HL-60 (cell line): Measurements from ENCODE around the gene GPR137.

ENCODE experiments used
- DNase-seq, 2 experiments: peaks; one replicate each; pipeline ENCODE4 v3.0.0-alpha.2; 2010 to 2020; ENCODE audit warnings: low read depth in 1 of 2, low spot score in 1 of 2
- H3K27ac ChIP-seq: fragments of 250-450 bp; sonication (Bioruptor Pico); replicated peaks from 2 replicates; pipeline ENCODE4 v1.5.1; 2020; ENCODE audit warnings: mild to moderate bottlenecking, moderate library complexity
- H3K27me3 ChIP-seq: fragments of 250-450 bp; sonication (Bioruptor Pico); 2 replicates; pipeline ENCODE4 v1.5.1; 2021; ENCODE audit warnings: mild to moderate bottlenecking, moderate library complexity; ENCODE audit not compliant: insufficient read depth, poor library complexity, severe bottlenecking
- H3K4me3 ChIP-seq: replicated peaks from 2 replicates; pipeline ENCODE4 v1.5.1; 2011; ENCODE audit warnings: mild to moderate bottlenecking, control low read depth, low read length; ENCODE audit not compliant: insufficient read depth
- CTCF ChIP-seq: IDR thresholded peaks from one replicate; pipeline ENCODE4 v1.5.1; 2011; ENCODE audit warnings: low read length, control low read depth, inconsistent platforms; ENCODE audit not compliant: insufficient read depth
- GABPA ChIP-seq: IDR thresholded peaks from 2 replicates; pipeline ENCODE4 v1.6.1; 2012; ENCODE audit warnings: low read depth
- POLR2AphosphoS5 ChIP-seq: IDR thresholded peaks from 2 replicates; pipeline ENCODE4 v1.6.1; 2012; ENCODE audit warnings: low read depth
- SPI1 ChIP-seq: IDR thresholded peaks from 2 replicates; pipeline ENCODE4 v1.6.1; 2012; ENCODE audit warnings: low read depth, mild to moderate bottlenecking, borderline replicate concordance
- TF ChIP-seq, protein P1 (sequence below): IDR thresholded peaks from 2 replicates; pipeline ENCODE4 v1.6.1; 2012; ENCODE audit warnings: low read depth; ENCODE audit not compliant: insufficient replicate concordance

The GPR137 gene

DNA sequence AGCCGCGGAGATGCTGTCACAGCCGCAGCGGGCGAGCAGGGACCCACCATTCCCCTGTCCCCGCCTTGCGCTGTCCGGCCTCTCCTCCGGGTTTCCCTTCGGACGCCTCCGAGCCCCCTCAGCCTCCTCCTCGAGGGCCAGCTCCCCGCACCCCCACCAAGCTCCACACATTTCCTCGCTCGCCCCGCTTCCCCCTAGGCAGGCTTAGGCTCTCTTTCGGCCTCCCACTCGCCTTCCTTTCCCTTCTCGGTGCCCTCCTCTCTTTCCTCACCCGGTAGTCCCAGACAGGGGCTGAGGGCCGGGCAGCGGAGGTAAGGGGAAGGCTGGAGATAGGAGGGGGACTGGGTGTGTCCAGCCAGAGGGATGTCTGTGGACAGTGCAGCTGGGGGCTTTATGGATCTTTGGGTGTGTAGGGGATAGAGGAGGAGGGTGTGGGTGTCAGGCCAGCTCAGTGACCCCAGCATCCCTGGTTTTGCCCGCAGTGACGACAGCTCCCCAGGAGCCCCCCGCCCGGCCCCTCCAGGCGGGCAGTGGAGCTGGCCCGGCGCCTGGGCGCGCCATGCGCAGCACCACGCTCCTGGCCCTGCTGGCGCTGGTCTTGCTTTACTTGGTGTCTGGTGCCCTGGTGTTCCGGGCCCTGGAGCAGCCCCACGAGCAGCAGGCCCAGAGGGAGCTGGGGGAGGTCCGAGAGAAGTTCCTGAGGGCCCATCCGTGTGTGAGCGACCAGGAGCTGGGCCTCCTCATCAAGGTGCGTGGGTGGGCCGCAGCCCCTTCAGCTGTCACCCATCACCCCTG is 7.0 kb downstream of the GPR137 start:
- no peak for DNase-seq
- H3K27me3 ChIP-seq, result peaks cover 61% of the 10 kb centered on the region
- no peak overlapping the region for H3K27ac ChIP-seq
- H3K4me3 ChIP-seq, result no peak overlapping the region
- TF ChIP-seq, protein P1, sequence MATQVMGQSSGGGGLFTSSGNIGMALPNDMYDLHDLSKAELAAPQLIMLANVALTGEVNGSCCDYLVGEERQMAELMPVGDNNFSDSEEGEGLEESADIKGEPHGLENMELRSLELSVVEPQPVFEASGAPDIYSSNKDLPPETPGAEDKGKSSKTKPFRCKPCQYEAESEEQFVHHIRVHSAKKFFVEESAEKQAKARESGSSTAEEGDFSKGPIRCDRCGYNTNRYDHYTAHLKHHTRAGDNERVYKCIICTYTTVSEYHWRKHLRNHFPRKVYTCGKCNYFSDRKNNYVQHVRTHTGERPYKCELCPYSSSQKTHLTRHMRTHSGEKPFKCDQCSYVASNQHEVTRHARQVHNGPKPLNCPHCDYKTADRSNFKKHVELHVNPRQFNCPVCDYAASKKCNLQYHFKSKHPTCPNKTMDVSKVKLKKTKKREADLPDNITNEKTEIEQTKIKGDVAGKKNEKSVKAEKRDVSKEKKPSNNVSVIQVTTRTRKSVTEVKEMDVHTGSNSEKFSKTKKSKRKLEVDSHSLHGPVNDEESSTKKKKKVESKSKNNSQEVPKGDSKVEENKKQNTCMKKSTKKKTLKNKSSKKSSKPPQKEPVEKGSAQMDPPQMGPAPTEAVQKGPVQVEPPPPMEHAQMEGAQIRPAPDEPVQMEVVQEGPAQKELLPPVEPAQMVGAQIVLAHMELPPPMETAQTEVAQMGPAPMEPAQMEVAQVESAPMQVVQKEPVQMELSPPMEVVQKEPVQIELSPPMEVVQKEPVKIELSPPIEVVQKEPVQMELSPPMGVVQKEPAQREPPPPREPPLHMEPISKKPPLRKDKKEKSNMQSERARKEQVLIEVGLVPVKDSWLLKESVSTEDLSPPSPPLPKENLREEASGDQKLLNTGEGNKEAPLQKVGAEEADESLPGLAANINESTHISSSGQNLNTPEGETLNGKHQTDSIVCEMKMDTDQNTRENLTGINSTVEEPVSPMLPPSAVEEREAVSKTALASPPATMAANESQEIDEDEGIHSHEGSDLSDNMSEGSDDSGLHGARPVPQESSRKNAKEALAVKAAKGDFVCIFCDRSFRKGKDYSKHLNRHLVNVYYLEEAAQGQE, result no peak
- no peak for TF ChIP-seq CTCF
- TF ChIP-seq GABPA, result no peak
- no peak for TF ChIP-seq POLR2AphosphoS5
- no peak for TF ChIP-seq SPI1

- DNase-seq, result no peak
- no peak overlapping the region for H3K27ac ChIP-seq
- no peak overlapping the region for H3K4me3 ChIP-seq
- TF ChIP-seq POLR2AphosphoS5 (no peak), SPI1 (no peak), GABPA (no peak), CTCF (no peak)
- TF ChIP-seq, protein P1, result no peak
- H3K27me3 ChIP-seq, result peaks cover 83% of the 10 kb centered on the region
These were observed 9.1 kb downstream of the GPR137 start for GRCh38 chr11:64294774-64295173.

DNA sequence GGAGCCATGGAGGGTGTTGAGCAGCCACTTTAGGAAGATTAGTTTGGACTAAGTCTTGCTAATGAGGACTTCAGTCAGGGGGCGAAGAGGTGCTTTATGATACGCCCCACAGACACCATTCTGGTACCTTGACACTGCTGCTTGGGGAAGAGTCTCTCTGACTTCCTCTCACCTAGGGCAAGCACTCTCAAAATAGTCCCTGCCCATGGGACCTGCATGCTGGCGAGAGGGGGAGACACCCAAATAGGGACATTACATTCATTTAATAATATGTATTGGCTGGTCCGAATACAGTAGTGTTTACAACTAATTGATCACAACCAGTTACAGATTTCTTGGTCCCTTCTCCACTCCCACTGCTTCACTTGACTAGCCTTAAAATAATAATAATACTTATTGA is 10.1 kb downstream of the GPR137 start:
- no peak overlapping the region for H3K27ac ChIP-seq
- H3K4me3 ChIP-seq, result no peak overlapping the region
- peaks cover 86% of the 10 kb centered on the region for H3K27me3 ChIP-seq
- DNase-seq, result no peak
- no peak for TF ChIP-seq POLR2AphosphoS5
- TF ChIP-seq, protein P1, result no peak
- TF ChIP-seq GABPA, result no peak
- TF ChIP-seq SPI1, result no peak
- TF ChIP-seq CTCF, result no peak
